ENCODE data around the gene IL18BP. TPM values are rescaled to one million over a fixed set of nuclear protein-coding genes. Genes with fewer than 3 reads are reported as not detected.

Gene IL18BP
- total and polyA plus RNA-seq, 2 donors (not counting 3 experiments of a cell fraction or from before 2014, with no cell fraction given), result 12.9 to 20.1 TPM

DNA sequence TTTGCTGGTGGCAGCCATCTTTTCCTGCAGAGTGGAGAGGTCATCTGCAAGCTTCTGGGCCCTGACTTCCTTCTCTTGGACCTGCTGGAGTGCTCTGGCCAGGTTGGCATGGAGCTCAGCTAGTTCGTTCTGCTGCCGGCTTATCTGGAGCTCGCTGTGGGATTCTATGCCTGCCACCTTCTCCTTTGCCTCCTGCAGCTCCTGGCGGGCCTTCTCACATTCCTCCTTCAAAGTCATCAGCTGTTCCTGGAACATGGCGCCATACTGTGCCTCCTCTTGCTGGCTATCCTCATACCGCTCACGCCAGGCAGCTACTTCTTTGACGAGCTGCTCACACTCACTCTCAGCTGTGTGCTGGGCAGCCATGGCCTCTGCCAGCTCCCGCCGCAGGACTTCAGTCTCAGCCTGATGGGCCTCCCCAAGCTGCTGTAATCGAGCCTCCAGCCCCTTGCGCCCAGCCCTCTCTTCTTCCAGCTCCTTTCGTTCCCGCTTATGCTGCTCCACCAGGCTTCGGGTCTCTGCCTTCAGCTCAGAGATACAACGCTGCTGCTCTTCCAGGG, 16.1 kb downstream of the IL18BP start:
- TF ChIP-seq EZH2 (IDR thresholded peaks at IDR 0.05; ENCODE audit: borderline replicate concordance, low read depth, low read length, severe bottlenecking) (no peak), POLR2A (IDR thresholded peaks at IDR 0.05; ENCODE audit: low read depth, low read length) (no peak), JUN (IDR thresholded peaks at IDR 0.05; ENCODE audit: borderline replicate concordance, insufficient read depth, insufficient read length, low read depth) (no peak), FOS (IDR thresholded peaks at IDR 0.05; ENCODE audit: borderline replicate concordance, insufficient read depth, low read length) (no peak), POLR2AphosphoS5 (IDR thresholded peaks at IDR 0.05; ENCODE audit: insufficient read depth, low read depth, low read length) (no peak), GATA2 (IDR thresholded peaks at IDR 0.05; ENCODE audit: insufficient read depth, insufficient read length, low read depth, low read length) (no peak), MYC (IDR thresholded peaks at IDR 0.05; ENCODE audit: low read depth, low read length) (no peak), MAX (IDR thresholded peaks at IDR 0.05; ENCODE audit: insufficient read depth, insufficient read length) (no peak)
- TF ChIP-seq, protein P1, sequence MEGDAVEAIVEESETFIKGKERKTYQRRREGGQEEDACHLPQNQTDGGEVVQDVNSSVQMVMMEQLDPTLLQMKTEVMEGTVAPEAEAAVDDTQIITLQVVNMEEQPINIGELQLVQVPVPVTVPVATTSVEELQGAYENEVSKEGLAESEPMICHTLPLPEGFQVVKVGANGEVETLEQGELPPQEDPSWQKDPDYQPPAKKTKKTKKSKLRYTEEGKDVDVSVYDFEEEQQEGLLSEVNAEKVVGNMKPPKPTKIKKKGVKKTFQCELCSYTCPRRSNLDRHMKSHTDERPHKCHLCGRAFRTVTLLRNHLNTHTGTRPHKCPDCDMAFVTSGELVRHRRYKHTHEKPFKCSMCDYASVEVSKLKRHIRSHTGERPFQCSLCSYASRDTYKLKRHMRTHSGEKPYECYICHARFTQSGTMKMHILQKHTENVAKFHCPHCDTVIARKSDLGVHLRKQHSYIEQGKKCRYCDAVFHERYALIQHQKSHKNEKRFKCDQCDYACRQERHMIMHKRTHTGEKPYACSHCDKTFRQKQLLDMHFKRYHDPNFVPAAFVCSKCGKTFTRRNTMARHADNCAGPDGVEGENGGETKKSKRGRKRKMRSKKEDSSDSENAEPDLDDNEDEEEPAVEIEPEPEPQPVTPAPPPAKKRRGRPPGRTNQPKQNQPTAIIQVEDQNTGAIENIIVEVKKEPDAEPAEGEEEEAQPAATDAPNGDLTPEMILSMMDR (IDR thresholded peaks at IDR 0.05; ENCODE audit: extremely low read depth in 1 of 2, insufficient read depth in 1 of 2, low read depth in 1 of 2, low read length in 2 of 2), result no peak
- H3K9me1 ChIP-seq (replicated peaks; ENCODE audit: control insufficient read depth, extremely low read depth, insufficient read depth, low read length), result no peaks in the 10 kb centered on the region
- FAIRE-seq (no peak), DNase-seq (ENCODE audit: low read depth, low spot score) (no peak)
- no peaks in the 10 kb centered on the region for H3K4me1 ChIP-seq (ENCODE audit: control insufficient read depth, extremely low read depth, insufficient read depth, low read length)
- CTCF ChIA-PET, result interaction anchor here (1.1 to 5.9 kb wide), 8 partner anchors 10 to 154 kb away, joined by 3 to 43 read pairs (median 9); no protein-coding TSS in a partner anchor
- dilution Hi-C loops (cut with MboI; ENCODE audit: extremely low pct_ligation_motif_present, low sequenced_read_pairs) (no loop called here), intact Hi-C loops (cut with micrococcal nuclease) (loop anchor here (5.0 kb wide), 1 partner anchor 153 kb away; no protein-coding TSS in a partner anchor)
- no TSS peak for BruUV-seq (replicated peaks)
- no peaks in the 10 kb centered on the region for H4K20me1 ChIP-seq (replicated peaks; ENCODE audit: control insufficient read depth, extremely low read depth, insufficient read depth, low read length)
- POLR2A ChIA-PET, result interaction anchor here (0.5 kb wide), 1 partner anchor 14 kb away, joined by 6 read pairs; no protein-coding TSS in a partner anchor
- H3K27ac ChIP-seq (ENCODE audit: insufficient read depth, low read depth, low read length), result no peak overlapping the region
- no peaks in the 10 kb centered on the region for H3K27me3 ChIP-seq (ENCODE audit: control insufficient read depth in 2 of 2, insufficient read depth in 2 of 2, low read length in 2 of 2)
- no peak overlapping the region for H3K9ac ChIP-seq (replicated peaks; ENCODE audit: extremely low read depth, insufficient read depth, low read length)
- H3K4me3 ChIP-seq (replicated peaks in 1 of 3; ENCODE audit: insufficient read depth in 1 of 3, low read depth in 1 of 3, low read length in 3 of 3), result no peak overlapping the region
- no peaks in the 10 kb centered on the region for H3K79me2 ChIP-seq (ENCODE audit: control insufficient read depth, insufficient read depth, low read length)
- H2AFZ ChIP-seq (ENCODE audit: low read depth, low read length), result no peak overlapping the region
- H3K9me3 ChIP-seq (replicated peaks; ENCODE audit: control insufficient read depth, insufficient read depth, low read length), result no peaks in the 10 kb centered on the region
- no peak overlapping the region for H3K4me2 ChIP-seq (ENCODE audit: insufficient read depth, low read length)
- peaks cover 44 to 98% of the 10 kb centered on the region in 2 experiments for H3K36me3 ChIP-seq (ENCODE audit: control insufficient read depth in 2 of 2, extremely low read depth in 1 of 2, insufficient read depth in 2 of 2, low read length in 2 of 2)
